Mucosa of descending colon (tissue), 3 donors: Measurements from ENCODE around the gene KCNH2. TPM values are rescaled to one million over a fixed set of nuclear protein-coding genes. Genes with fewer than 3 reads are reported as not detected.

Experiments used
- ATAC-seq: fragments of 200-7000 bp; cut with Tn5 transposase; one replicate; pipeline ENCODE4 v1.9.1; 2020; ENCODE audit warnings: mild to moderate bottlenecking, moderate library complexity
- DNase-seq, 3 donors: peaks; one replicate each; pipeline ENCODE4 v3.0.0-alpha.2; 2020
- H3K36me3 ChIP-seq: fragments of 200-600 bp; one replicate; pipeline ENCODE4 v1.8.0; 2021; ENCODE audit warnings: low read depth, mild to moderate bottlenecking
- H3K4me1 ChIP-seq: fragments of 200-600 bp; one replicate; pipeline ENCODE4 v1.8.0; 2021; ENCODE audit warnings: low read depth, mild to moderate bottlenecking
- H3K4me3 ChIP-seq: fragments of 200-600 bp; one replicate; pipeline ENCODE4 v1.8.0; 2021; ENCODE audit warnings: mild to moderate bottlenecking
- H3K9me3 ChIP-seq: fragments of 200-600 bp; one replicate; pipeline ENCODE4 v1.8.0; 2021; ENCODE audit warnings: mild to moderate bottlenecking
- CTCF ChIP-seq: fragments of 200-600 bp; IDR thresholded peaks from one replicate; pipeline ENCODE4 v1.8.0; 2022; ENCODE audit warnings: antibody characterized with exemption, mild to moderate bottlenecking
- intact Hi-C, 2 donors: fragments of 100-400 bp; cut with DNase I in 1 of 2; cut with micrococcal nuclease in 1 of 2; formaldehyde crosslinking; loops; one replicate each; pipeline versions ENCODE4 v1.11.0 to v1.11.1; 2022; cut with DNase I, micrococcal nuclease
- total RNA-seq, 3 donors: library from RNA; stranded (reverse); fragmentation: NEBNext Ultra II Directional in 2 of 3; extraction: Animal tissue kit (Norgen Biotek cat#: 25700) in 2 of 3; gene quantifications; one replicate each; pipeline versions ENCODE4 v1.2.1 to v1.2.4, GENCODE V29; 2021 to 2023
- donor health status: DM: no; HTN: no; CAD: no; lungs with moderate emphysema.
- donor health status: DM: no; HTN: no; CAD: no.
- donor health status: DM: no; HTN: yes; CAD: no.

Gene KCNH2
- total RNA-seq, 3 donors from 2014 or later: 2.9 to 87.1 (median 5.3) TPM

- H3K36me3 ChIP-seq: no peaks in the 10 kb centered on the region
- intact Hi-C loops: no loop called here
- H3K9me3 ChIP-seq: no peaks in the 10 kb centered on the region
- no peak overlapping the region for H3K4me3 ChIP-seq
- H3K4me1 ChIP-seq: no peaks in the 10 kb centered on the region
- ATAC-seq (no peak), DNase-seq (no peak)
- no peak for TF ChIP-seq CTCF
Measured at GRCh38 chr7:150939466-150939865, 38.7 kb downstream of the KCNH2 start.

DNA sequence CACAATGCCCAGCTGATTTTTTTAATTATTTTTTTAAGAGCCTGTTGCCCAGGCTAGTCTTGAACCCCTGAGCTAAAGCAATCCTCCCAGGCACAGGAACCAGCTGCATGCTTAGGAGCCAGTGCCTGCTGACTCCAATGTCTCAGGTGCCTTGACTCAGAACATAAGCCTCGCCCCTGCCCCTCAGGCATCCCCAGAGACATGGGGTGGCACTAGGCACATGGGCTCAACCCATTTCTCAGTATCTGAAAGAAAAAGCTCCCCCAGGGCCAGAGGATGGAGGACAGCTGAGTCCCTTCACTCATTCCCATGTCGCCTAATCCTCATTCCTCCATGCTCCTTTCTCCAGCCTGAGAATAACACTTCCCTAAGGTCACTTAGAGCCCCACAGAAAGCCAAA, 39.1 kb downstream of the KCNH2 start:
- no peak for DNase-seq
- intact Hi-C loops: no loop called here
- Histone ChIP-seq H3K4me1 (no peaks in the 10 kb centered on the region), H3K36me3 (no peaks in the 10 kb centered on the region), H3K4me3 (no peak overlapping the region), H3K9me3 (no peaks in the 10 kb centered on the region)
- TF ChIP-seq CTCF: no peak
- no peak for ATAC-seq

- ATAC-seq: no peak
Measured at GRCh38 chr7:150938566-150938965, 39.6 kb downstream of the KCNH2 start.

DNA sequence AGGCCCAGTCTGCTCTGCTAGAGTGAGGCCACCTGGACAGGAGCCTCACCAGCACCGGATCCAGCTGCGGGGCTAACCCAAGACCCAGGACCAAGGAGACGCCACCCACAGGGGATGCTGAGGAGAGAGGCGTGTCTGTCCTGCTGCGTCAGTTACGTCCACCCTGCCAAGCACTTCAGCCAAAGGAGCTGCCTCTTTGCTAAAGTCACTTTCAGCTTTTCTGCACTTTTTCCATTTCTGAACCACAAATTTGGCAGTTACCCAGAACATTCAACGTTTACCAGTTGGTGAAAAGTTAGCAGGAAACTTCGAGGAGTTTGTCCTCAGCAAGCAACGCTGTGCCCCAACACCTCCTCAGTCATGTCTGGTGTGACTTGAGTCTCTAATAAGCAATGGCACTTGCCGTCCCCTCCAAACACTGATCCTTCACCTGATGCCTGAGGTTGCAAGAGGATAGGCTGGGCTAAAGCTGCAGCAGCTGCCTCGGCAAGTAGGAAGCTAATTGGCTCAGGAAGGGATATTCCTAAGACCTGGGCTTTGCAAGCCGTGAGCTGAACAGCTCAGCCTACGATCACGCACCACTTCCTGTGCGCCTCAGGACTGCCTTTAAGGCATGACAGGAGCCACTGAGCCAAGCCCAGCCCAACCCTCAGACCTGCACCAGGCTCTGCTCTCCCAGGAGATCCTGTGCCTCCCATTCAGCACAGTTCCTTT, 40.1 kb downstream of the KCNH2 start:
- TF ChIP-seq CTCF: no peak
- no peak overlapping the region for H3K4me3 ChIP-seq
- peak; percentile 36 for ATAC-seq
- no peak for DNase-seq
- H3K36me3 ChIP-seq: no peaks in the 10 kb centered on the region
- intact Hi-C loops: no loop called here
- H3K9me3 ChIP-seq: no peaks in the 10 kb centered on the region
- H3K4me1 ChIP-seq: no peaks in the 10 kb centered on the region

More at GRCh38 chr7:150938566-150938965, 39.6 kb downstream of the KCNH2 start:
- no peak for TF ChIP-seq CTCF
- Histone ChIP-seq H3K4me3 (no peak overlapping the region), H3K36me3 (no peaks in the 10 kb centered on the region), H3K4me1 (no peaks in the 10 kb centered on the region), H3K9me3 (no peaks in the 10 kb centered on the region)
- intact Hi-C loops: no loop called here
- no peak for DNase-seq

DNA sequence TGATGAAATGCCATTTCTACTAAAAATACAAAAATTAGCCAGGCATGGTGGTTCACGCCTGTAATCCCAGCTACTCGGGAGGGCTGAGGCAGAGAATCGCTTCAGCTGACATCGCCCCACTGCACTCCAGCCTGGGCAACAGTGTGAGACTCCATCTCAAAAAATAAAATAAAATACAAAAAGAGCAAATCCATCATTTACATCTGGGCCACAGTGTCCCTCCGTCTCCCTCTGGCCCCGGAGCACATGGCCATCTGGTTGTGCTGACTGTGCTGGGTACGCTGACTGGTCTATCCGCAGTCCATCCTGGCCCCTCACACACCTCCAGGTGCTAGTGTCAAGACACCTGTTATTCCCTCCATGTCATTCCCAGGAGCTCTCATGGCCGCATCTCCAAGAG, 42.1 kb downstream of the KCNH2 start:
- DNase-seq: no peak
- intact Hi-C loops: no loop called here

More for the DNA sequence above, 42.1 kb downstream of the KCNH2 start:
- TF ChIP-seq CTCF: no peak
- H3K4me3 ChIP-seq: no peak overlapping the region
- H3K36me3 ChIP-seq: no peaks in the 10 kb centered on the region
- no peak for ATAC-seq
- no peaks in the 10 kb centered on the region for H3K9me3 ChIP-seq
- H3K4me1 ChIP-seq: no peaks in the 10 kb centered on the region
